Osteoblast (primary cell): ENCODE results near the gene ZBTB7C. TPM values are rescaled to one million over a fixed set of nuclear protein-coding genes. Genes with fewer than 3 reads are reported as not detected.

Experiments used
- DNase-seq: peaks from one replicate; pipeline ENCODE4 v3.0.0; 2011; ENCODE audit warnings: low spot score, mixed read lengths; ENCODE audit not compliant: insufficient read length; ENCODE audit errors: missing footprints
- H2AFZ ChIP-seq: 2 replicates; pipeline ENCODE4 v1.6.0; 2011; ENCODE audit warnings: mild to moderate bottlenecking, low read length
- H3K27ac ChIP-seq: 2 replicates; pipeline ENCODE4 v1.5.1; 2011; ENCODE audit warnings: mild to moderate bottlenecking, low read depth, low read length, moderate library complexity
- H3K27me3 ChIP-seq: 2 replicates; pipeline ENCODE4 v1.6.0; 2012; ENCODE audit warnings: mild to moderate bottlenecking, control low read depth, inconsistent platforms, low read length, moderate library complexity; ENCODE audit not compliant: insufficient read depth
- H3K36me3 ChIP-seq: 2 replicates; pipeline ENCODE4 v1.5.1; 2011; ENCODE audit warnings: mild to moderate bottlenecking, low read length, control low read depth, moderate library complexity; ENCODE audit not compliant: insufficient read depth
- H3K4me1 ChIP-seq: 2 replicates; pipeline ENCODE4 v1.5.1; 2011; ENCODE audit warnings: mild to moderate bottlenecking, low read length, control low read depth, moderate library complexity; ENCODE audit not compliant: insufficient read depth
- H3K4me2 ChIP-seq: 2 replicates; pipeline ENCODE4 v1.6.0; 2011; ENCODE audit warnings: mild to moderate bottlenecking, low read length; ENCODE audit not compliant: insufficient read depth
- H3K4me3 ChIP-seq: fragments of 200-600 bp; sonication (generic); 3 replicates; pipeline ENCODE4 v1.5.1; 2012; ENCODE audit warnings: mild to moderate bottlenecking, low read length, inconsistent platforms; ENCODE audit not compliant: insufficient read depth
- H3K79me2 ChIP-seq: 2 replicates; pipeline ENCODE4 v1.6.0; 2012; ENCODE audit warnings: mild to moderate bottlenecking, low read length, control low read depth, inconsistent platforms; ENCODE audit not compliant: insufficient read depth
- H3K9me3 ChIP-seq: 2 replicates; pipeline ENCODE4 v1.5.1; 2011; ENCODE audit warnings: low read depth, low read length, control low read depth
- H4K20me1 ChIP-seq: 2 replicates; pipeline ENCODE4 v1.6.0; 2012; ENCODE audit warnings: mild to moderate bottlenecking, low read length, control low read depth; ENCODE audit not compliant: insufficient read depth
- total RNA-seq: library from RNA; depleted of rRNA; stranded (reverse); fragments of >200 nt; gene quantifications from 2 replicates; pipeline ENCODE4 v1.2.3, GENCODE V29; 2012
- TF ChIP-seq, protein P1 (sequence below): IDR thresholded peaks from 2 replicates; pipeline ENCODE4 v1.5.1; 2011; ENCODE audit warnings: mild to moderate bottlenecking, low read depth, low read length, moderate library complexity; ENCODE audit errors: extremely low read depth

ZBTB7C gene
- total RNA-seq, 1 donor, result 0.36 TPM

DNA sequence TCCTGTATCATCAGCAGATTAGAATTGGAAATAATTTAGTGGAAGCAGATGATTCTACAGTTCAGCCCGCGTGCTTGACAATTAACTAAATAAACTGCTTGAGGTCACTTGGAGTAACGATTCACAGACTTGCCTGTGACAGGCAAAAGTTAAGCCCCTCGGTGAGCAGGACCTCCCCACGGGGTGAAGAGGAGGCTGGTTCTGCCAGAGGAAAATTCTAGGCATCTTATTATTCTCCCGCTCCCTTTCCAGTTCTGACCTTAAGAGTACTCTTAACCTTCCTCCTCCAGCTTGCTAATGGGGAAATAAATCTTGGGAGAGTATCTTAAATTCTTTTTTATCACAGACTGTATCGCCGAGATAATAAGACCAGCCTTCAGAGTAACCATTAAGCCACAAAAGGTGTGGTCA is 309.0 kb downstream of the ZBTB7C start:
- Histone ChIP-seq H3K4me3 (no peak overlapping the region), H3K4me1 (no peaks in the 10 kb centered on the region), H4K20me1 (no peaks in the 10 kb centered on the region), H2AFZ (no peak overlapping the region), H3K36me3 (no peaks in the 10 kb centered on the region), H3K27ac (no peak overlapping the region), H3K79me2 (no peaks in the 10 kb centered on the region), H3K27me3 (peaks cover 3% of the 10 kb centered on the region), H3K4me2 (no peak overlapping the region), H3K9me3 (no peaks in the 10 kb centered on the region)
- no peak for DNase-seq
- TF ChIP-seq, protein P1, sequence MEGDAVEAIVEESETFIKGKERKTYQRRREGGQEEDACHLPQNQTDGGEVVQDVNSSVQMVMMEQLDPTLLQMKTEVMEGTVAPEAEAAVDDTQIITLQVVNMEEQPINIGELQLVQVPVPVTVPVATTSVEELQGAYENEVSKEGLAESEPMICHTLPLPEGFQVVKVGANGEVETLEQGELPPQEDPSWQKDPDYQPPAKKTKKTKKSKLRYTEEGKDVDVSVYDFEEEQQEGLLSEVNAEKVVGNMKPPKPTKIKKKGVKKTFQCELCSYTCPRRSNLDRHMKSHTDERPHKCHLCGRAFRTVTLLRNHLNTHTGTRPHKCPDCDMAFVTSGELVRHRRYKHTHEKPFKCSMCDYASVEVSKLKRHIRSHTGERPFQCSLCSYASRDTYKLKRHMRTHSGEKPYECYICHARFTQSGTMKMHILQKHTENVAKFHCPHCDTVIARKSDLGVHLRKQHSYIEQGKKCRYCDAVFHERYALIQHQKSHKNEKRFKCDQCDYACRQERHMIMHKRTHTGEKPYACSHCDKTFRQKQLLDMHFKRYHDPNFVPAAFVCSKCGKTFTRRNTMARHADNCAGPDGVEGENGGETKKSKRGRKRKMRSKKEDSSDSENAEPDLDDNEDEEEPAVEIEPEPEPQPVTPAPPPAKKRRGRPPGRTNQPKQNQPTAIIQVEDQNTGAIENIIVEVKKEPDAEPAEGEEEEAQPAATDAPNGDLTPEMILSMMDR, result no peak

DNA sequence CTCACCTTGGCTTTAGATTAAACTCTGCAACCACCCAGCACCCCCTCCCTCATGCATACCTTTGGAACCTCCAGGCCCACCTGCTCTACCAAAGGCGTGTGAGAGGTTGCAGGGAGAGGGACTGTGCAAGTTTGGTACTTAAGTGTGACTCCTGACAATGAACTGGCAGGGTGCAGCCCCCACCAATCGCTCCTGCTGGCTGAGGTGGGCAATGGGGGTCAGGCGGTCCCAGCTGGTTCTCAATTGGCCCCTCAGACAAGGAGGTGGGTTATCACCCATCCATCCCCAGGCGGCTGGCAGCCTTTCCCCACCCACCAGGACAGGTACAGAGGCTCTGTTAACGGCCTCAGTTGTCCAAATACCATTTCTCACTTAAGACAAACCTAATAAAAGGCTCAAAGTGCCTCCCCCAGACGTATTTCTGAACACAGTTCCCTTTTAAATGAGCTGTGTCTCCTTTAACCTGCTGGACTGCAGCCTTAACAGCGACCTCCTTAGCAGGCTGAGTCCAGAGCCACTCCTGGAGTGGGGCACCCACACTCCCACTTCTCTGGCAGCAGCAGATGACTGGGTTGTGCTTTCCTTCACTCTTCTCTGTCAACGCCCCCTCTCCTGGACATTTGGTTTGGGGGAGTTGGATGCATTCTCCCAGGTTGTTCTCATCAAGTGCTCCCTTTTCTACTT is 309.6 kb downstream of the ZBTB7C start:
- no peaks in the 10 kb centered on the region for H3K36me3 ChIP-seq
- no peaks in the 10 kb centered on the region for H3K9me3 ChIP-seq
- no peaks in the 10 kb centered on the region for H3K4me1 ChIP-seq
- no peaks in the 10 kb centered on the region for H4K20me1 ChIP-seq
- H3K4me3 ChIP-seq, result no peak overlapping the region
- H2AFZ ChIP-seq, result no peak overlapping the region
- H3K27me3 ChIP-seq, result peaks cover 3% of the 10 kb centered on the region
- DNase-seq, result no peak
- TF ChIP-seq, protein P1, result no peak
- no peak overlapping the region for H3K27ac ChIP-seq
- no peaks in the 10 kb centered on the region for H3K79me2 ChIP-seq
- H3K4me2 ChIP-seq, result no peak overlapping the region

DNA sequence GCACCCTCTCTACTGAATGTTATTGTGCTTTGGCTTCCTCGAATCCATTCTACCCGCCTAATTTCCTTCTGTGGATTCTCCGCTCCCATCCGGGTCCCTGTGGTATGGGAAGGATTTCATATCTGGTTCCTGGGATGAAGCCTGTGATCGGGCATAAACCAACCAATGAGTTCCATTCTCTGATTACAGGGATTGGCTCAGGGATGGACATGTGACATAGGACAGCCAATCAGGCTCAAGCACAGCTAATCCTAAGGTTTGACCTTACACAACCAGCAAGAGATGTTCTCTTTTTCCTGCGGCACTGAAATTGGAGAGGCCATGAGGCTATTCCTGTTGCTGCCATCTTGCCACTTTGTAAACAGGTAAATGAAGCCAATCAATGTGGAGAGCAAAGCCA is 310.6 kb downstream of the ZBTB7C start:
- no peak for DNase-seq
- Histone ChIP-seq H3K27ac (no peak overlapping the region), H3K4me1 (no peaks in the 10 kb centered on the region), H3K79me2 (no peaks in the 10 kb centered on the region), H3K4me2 (no peak overlapping the region), H3K9me3 (no peaks in the 10 kb centered on the region), H3K36me3 (no peaks in the 10 kb centered on the region), H2AFZ (no peak overlapping the region), H3K4me3 (no peak overlapping the region), H3K27me3 (no peaks in the 10 kb centered on the region), H4K20me1 (no peaks in the 10 kb centered on the region)
- TF ChIP-seq, protein P1, result no peak

DNA sequence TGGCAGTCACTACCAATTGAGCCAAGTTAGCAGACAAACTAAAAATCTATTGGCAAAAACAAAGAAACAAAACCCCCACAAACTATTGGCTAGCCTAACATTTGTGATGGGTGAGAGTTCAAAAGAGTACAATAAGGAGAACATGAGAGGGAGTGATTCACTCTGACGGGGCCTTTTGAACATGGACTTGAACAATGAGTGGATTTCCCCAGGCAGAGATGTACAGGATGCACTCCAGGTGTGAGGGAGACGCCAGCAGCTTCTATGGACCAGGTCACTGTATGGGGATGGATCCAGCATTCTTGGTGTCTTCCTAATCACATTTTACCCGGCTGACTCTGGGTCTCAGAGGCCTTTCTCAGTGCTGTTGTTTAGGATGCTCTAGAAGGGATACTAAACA is 311.2 kb downstream of the ZBTB7C start:
- Histone ChIP-seq H2AFZ (no peak overlapping the region), H3K79me2 (no peaks in the 10 kb centered on the region), H4K20me1 (no peaks in the 10 kb centered on the region), H3K27me3 (no peaks in the 10 kb centered on the region), H3K36me3 (no peaks in the 10 kb centered on the region), H3K4me1 (no peaks in the 10 kb centered on the region), H3K4me2 (no peak overlapping the region), H3K9me3 (no peaks in the 10 kb centered on the region), H3K27ac (no peak overlapping the region), H3K4me3 (no peak overlapping the region)
- DNase-seq, result no peak
- TF ChIP-seq, protein P1, result no peak
